ENCODE measurements around the gene CBLC.

The CBLC gene

DNA sequence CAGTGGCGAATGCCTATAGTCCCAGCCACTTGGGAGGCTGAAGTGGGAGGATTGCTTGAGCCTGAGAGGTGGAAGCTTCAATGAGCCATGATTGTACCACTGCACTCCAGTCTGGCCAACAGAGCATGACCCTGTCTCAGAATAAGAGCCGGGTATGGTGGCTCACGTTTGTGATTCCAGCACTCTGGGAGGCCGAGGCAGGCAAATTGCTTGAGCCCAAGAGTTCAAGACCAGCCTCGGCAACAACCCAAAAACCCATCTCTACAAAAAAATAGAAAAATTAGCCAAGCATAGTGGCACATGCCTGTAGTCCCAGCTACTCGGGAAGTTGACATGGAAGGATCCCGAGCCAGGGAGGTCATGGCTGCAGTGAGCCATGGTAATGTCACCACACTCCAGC, 63.1 kb downstream of the CBLC start:
- Histone ChIP-seq H3K4me2 (ENCODE audit: low read length) (no peak overlapping the region), H4K20me1 (ENCODE audit: insufficient read depth, low read length) (no peaks in the 10 kb centered on the region)

DNA sequence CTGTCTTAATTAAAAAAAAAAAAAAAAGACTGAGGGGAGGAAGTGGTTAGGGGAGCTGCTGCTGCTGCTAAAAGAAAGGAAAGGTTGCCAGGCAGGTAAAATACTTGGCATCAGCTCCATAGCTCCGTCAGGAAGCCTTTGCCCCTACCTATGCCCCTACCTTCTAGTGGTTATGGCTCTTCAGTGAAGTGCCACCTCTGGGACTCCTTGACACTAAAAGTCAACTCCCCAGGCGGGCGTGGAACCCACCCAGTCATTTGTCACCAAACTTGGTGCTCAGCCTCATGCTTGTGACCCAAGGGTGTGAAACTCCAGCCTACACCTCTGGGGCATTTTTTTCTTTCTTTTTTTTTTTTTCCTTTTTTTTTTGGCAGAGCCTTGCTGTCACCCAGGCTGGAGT, 63.5 kb downstream of the CBLC start:
- Histone ChIP-seq H3K4me1 (ENCODE audit: low read length) (peaks cover 10% of the 10 kb centered on the region), H4K20me1 (ENCODE audit: insufficient read depth, low read length) (no peaks in the 10 kb centered on the region), H3K27ac (ENCODE audit: low read length) (no peak overlapping the region), H3K27me3 (ENCODE audit: low read depth, low read length) (no peaks in the 10 kb centered on the region), H2AFZ (ENCODE audit: low read depth, low read length) (no peak overlapping the region), H3K4me2 (ENCODE audit: low read length) (no peak overlapping the region), H3K9ac (ENCODE audit: low read length) (no peak overlapping the region), H3K4me3 (ENCODE audit: low read length) (no peak overlapping the region), H3K9me3 (ENCODE audit: insufficient read depth, low read length) (no peaks in the 10 kb centered on the region), H3K79me2 (ENCODE audit: low read length) (no peaks in the 10 kb centered on the region), H3K36me3 (replicated peaks; ENCODE audit: low read depth, low read length) (no peaks in the 10 kb centered on the region)
- no peak for TF ChIP-seq EZH2phosphoT487 (IDR thresholded peaks at IDR 0.05; ENCODE audit: low read depth)
- TF ChIP-seq, protein P1, sequence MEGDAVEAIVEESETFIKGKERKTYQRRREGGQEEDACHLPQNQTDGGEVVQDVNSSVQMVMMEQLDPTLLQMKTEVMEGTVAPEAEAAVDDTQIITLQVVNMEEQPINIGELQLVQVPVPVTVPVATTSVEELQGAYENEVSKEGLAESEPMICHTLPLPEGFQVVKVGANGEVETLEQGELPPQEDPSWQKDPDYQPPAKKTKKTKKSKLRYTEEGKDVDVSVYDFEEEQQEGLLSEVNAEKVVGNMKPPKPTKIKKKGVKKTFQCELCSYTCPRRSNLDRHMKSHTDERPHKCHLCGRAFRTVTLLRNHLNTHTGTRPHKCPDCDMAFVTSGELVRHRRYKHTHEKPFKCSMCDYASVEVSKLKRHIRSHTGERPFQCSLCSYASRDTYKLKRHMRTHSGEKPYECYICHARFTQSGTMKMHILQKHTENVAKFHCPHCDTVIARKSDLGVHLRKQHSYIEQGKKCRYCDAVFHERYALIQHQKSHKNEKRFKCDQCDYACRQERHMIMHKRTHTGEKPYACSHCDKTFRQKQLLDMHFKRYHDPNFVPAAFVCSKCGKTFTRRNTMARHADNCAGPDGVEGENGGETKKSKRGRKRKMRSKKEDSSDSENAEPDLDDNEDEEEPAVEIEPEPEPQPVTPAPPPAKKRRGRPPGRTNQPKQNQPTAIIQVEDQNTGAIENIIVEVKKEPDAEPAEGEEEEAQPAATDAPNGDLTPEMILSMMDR (IDR thresholded peaks at IDR 0.05; ENCODE audit: low read depth, low read length), result no peak

More for the DNA sequence above, 63.1 kb downstream of the CBLC start:
- Histone ChIP-seq H3K27me3 (ENCODE audit: low read depth, low read length) (no peaks in the 10 kb centered on the region), H3K4me3 (ENCODE audit: low read length) (no peak overlapping the region), H2AFZ (ENCODE audit: low read depth, low read length) (no peak overlapping the region), H3K9ac (ENCODE audit: low read length) (no peak overlapping the region), H3K79me2 (ENCODE audit: low read length) (no peaks in the 10 kb centered on the region), H3K4me1 (ENCODE audit: low read length) (peaks cover 10% of the 10 kb centered on the region), H3K27ac (ENCODE audit: low read length) (no peak overlapping the region), H3K9me3 (ENCODE audit: insufficient read depth, low read length) (no peaks in the 10 kb centered on the region), H3K36me3 (replicated peaks; ENCODE audit: low read depth, low read length) (no peaks in the 10 kb centered on the region)
- TF ChIP-seq, protein P1 (IDR thresholded peaks at IDR 0.05; ENCODE audit: low read depth, low read length), result no peak
- TF ChIP-seq EZH2phosphoT487 (IDR thresholded peaks at IDR 0.05; ENCODE audit: low read depth), result no peak

DNA sequence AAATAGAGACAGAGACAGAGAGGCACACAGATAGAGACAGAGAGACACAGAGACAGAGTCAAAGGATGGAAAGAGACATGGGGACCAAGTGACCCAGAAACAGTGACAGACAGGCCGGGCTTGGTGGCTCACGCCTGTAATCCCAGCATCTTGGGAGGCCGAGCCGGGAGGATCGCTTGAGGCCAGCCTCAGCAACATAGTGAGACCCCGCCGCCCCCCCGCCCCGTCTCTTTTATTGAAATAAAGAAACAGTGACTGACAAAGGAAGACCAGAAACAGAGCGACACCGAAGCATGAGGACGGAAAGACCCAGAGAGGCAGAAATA, 67.6 kb downstream of the CBLC start:
- H3K4me2 ChIP-seq (ENCODE audit: low read length), result peak overlapping the region; percentile 68
- no peak overlapping the region for H3K27ac ChIP-seq (ENCODE audit: low read length)
- H3K36me3 ChIP-seq (replicated peaks; ENCODE audit: low read depth, low read length), result no peaks in the 10 kb centered on the region
- H4K20me1 ChIP-seq (ENCODE audit: insufficient read depth, low read length), result no peaks in the 10 kb centered on the region
- H3K79me2 ChIP-seq (ENCODE audit: low read length), result no peaks in the 10 kb centered on the region
- TF ChIP-seq EZH2phosphoT487 (IDR thresholded peaks at IDR 0.05; ENCODE audit: low read depth), result no peak
- TF ChIP-seq, protein P1 (IDR thresholded peaks at IDR 0.05; ENCODE audit: low read depth, low read length), result no peak
- peaks cover 2% of the 10 kb centered on the region; the same call in 1 of the 2 replicates for H3K27me3 ChIP-seq (ENCODE audit: low read depth, low read length)
- H3K9me3 ChIP-seq (ENCODE audit: insufficient read depth, low read length), result no peaks in the 10 kb centered on the region
- peaks cover 10% of the 10 kb centered on the region for H3K4me1 ChIP-seq (ENCODE audit: low read length)
- H3K9ac ChIP-seq (ENCODE audit: low read length), result no peak overlapping the region
- H3K4me3 ChIP-seq (ENCODE audit: low read length), result peak overlapping the region; percentile 76
- H2AFZ ChIP-seq (ENCODE audit: low read depth, low read length), result peak overlapping the region; percentile 77

DNA sequence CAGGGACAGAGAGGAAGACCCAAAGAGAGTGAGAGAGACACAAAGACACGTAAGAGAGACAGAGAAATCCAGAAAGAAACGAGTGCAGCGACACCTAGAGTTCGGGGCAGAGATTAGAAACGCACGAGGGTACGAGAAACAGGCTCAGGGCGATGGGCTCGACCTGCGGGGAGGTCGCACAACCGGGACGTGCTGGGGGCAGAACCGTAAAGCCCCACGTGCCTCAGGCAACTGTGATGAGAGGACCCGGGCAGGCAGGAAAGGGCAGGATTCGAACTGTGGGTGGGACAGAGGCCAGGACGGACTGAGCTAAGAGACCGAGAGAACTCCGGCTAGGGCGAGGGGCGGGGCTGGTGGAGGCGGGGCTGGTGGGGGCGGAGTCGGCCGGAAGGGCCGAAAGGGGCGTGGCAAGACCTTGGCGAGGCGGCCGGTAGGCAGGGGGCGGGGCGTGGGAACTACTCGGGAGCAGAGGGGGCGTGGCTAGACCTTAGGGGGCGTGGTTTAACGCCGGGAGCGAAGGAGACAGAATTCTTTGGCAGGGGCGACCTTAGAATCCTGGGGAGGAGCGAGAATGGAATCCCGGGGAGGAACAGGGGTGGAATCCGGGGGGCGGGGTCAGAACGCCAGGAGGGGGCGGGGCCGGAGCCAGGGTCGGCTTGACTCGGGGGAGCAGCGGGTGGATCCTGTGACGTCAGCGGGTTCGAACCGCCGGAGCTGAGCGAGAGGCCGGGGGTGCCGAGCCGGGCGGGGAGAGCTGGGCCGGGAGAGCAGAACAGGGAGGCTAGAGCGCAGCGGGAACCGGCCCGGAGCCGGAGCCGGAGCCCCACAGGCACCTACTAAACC, 68.1 kb downstream of the CBLC start, which contains the start of gene NECTIN2:
TSS of gene NECTIN2 (plus strand) at position 686 of the 843 bp plus-strand sequence. CDS start 229 bp downstream, outside the sequence.
- H3K9me3 ChIP-seq (ENCODE audit: insufficient read depth, low read length), result no peaks in the 10 kb centered on the region
- H3K27me3 ChIP-seq (ENCODE audit: low read depth, low read length), result peaks cover 2% of the 10 kb centered on the region; the same call in 1 of the 2 replicates
- H4K20me1 ChIP-seq (ENCODE audit: insufficient read depth, low read length), result no peaks in the 10 kb centered on the region
- peak within 1 kb of the TSS; percentile 20; the same call in 1 of the 2 replicates for H3K9ac ChIP-seq (ENCODE audit: low read length)
- H3K4me1 ChIP-seq (ENCODE audit: low read length), result peaks cover 10% of the 10 kb centered on the region
- no peaks in the 10 kb centered on the region for H3K79me2 ChIP-seq (ENCODE audit: low read length)
- H3K4me2 ChIP-seq (ENCODE audit: low read length), result peak within 1 kb of the TSS; percentile 68
- H3K4me3 ChIP-seq (ENCODE audit: low read length), result peak within 1 kb of the TSS; percentile 76
- H3K27ac ChIP-seq (ENCODE audit: low read length), result no peak within 1 kb of the TSS
- no peaks in the 10 kb centered on the region for H3K36me3 ChIP-seq (replicated peaks; ENCODE audit: low read depth, low read length)
- no peak for TF ChIP-seq EZH2phosphoT487 (IDR thresholded peaks at IDR 0.05; ENCODE audit: low read depth)
- TF ChIP-seq, protein P1 (IDR thresholded peaks at IDR 0.05; ENCODE audit: low read depth, low read length), result peak; percentile 93
- peak within 1 kb of the TSS; percentile 77 for H2AFZ ChIP-seq (ENCODE audit: low read depth, low read length)

Measured in OCI-LY3 (cell line).